Skin of body (tissue), 2 donors: ENCODE data around the gene RBM44. TPM values are rescaled to one million over a fixed set of nuclear protein-coding genes. Genes with fewer than 3 reads are reported as not detected.

Experiments used
- DNase-seq: peaks from one replicate; lab custom pipeline; 2025; lab: John Stamatoyannopoulos, UW
- total RNA-seq: library from RNA; depleted of rRNA; stranded (reverse); fragments of >200 nt; gene quantifications from one replicate; pipeline ENCODE4 v1.2.3, GENCODE V29; 2014

RBM44 gene
- total RNA-seq, 1 donor from 2014 or later: 2.1 TPM

- DNase-seq: no peak
Measured at GRCh38 chr2:237870126-237870525, 71.5 kb downstream of the RBM44 start.

- DNase-seq: no peak
Measured at GRCh38 chr2:237870754-237871651, 72.4 kb downstream of the RBM44 start.

GRCh38 chr2:237872178-237872887, 73.8 kb downstream of the RBM44 start:
- no peak for DNase-seq

- peak; percentile 28 for DNase-seq
Measured at GRCh38 chr2:237873421-237873831, 74.8 kb downstream of the RBM44 start.

- DNase-seq: no peak
Measured at GRCh38 chr2:237873897-237874551, 75.4 kb downstream of the RBM44 start.

GRCh38 chr2:237874585-237875161, 76.1 kb downstream of the RBM44 start:
- no peak for DNase-seq

- no peak for DNase-seq
Measured at GRCh38 chr2:237875256-237876060, 76.9 kb downstream of the RBM44 start.

- DNase-seq: no peak
Measured at GRCh38 chr2:237876061-237876526, 77.5 kb downstream of the RBM44 start.

GRCh38 chr2:237876532-237876931, 78.0 kb downstream of the RBM44 start:
- no peak for DNase-seq

- DNase-seq: no peak
Measured at GRCh38 chr2:237876951-237877491, 78.4 kb downstream of the RBM44 start.

GRCh38 chr2:237877576-237878307, 79.2 kb downstream of the RBM44 start:
- no peak for DNase-seq

- no peak for DNase-seq
Measured at GRCh38 chr2:237878321-237879057, 79.9 kb downstream of the RBM44 start.

- DNase-seq: peak; percentile 44
Measured at GRCh38 chr2:237879058-237879430, 80.5 kb downstream of the RBM44 start.

- no peak for DNase-seq
Measured at GRCh38 chr2:237879991-237880560, 81.5 kb downstream of the RBM44 start.

GRCh38 chr2:237882510-237883481, 84.2 kb downstream of the RBM44 start:
- no peak for DNase-seq

GRCh38 chr2:237883951-237884446, 85.4 kb downstream of the RBM44 start:
- DNase-seq: no peak

GRCh38 chr2:237884681-237885080, 86.1 kb downstream of the RBM44 start:
- no peak for DNase-seq
